ENCODE data around the gene RRAS. TPM values are rescaled to one million over a fixed set of nuclear protein-coding genes. Genes with fewer than 3 reads are reported as not detected.

The RRAS gene
- total RNA-seq, 4 donors from 2014 or later: 14.0 to 20.2 (median 18.8) TPM

DNA sequence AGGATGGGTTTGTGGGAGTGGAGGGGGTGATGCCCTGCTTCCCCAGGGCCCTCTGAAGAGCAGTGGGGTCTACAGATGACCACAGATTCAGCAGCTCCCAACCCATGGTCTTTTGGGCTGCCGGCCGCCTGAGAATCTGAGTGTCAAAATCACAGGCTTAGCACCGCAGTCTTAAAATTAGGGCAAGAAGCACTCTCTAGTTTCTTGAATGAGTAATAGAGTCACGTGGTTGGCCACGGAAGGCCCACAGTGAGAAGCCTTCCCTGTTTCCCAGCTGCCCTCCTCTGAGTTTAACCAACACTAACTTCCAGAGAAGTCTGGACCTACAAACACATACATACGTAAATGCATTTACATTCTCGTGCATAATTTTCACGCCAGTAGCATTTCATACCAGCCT, 42.3 kb upstream of the RRAS start:
- intact Hi-C loops (cut with DNase I; ENCODE audit: low total_unique reads): no loop called here
- TF ChIP-seq POLR2A (IDR thresholded peaks at IDR 0.05): no peak
- TF ChIP-seq, protein P1, sequence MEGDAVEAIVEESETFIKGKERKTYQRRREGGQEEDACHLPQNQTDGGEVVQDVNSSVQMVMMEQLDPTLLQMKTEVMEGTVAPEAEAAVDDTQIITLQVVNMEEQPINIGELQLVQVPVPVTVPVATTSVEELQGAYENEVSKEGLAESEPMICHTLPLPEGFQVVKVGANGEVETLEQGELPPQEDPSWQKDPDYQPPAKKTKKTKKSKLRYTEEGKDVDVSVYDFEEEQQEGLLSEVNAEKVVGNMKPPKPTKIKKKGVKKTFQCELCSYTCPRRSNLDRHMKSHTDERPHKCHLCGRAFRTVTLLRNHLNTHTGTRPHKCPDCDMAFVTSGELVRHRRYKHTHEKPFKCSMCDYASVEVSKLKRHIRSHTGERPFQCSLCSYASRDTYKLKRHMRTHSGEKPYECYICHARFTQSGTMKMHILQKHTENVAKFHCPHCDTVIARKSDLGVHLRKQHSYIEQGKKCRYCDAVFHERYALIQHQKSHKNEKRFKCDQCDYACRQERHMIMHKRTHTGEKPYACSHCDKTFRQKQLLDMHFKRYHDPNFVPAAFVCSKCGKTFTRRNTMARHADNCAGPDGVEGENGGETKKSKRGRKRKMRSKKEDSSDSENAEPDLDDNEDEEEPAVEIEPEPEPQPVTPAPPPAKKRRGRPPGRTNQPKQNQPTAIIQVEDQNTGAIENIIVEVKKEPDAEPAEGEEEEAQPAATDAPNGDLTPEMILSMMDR (IDR thresholded peaks at IDR 0.05): no peak
- 82 to 90% methylated on average over 8 of the region's 8 CpGs for WGBS, 2 donors
- no peak overlapping the region for H3K4me3 ChIP-seq (ENCODE audit: low read depth, poor library complexity, severe bottlenecking)
- DNase-seq (ENCODE audit: low spot score in 2 of 2): no peak

DNA sequence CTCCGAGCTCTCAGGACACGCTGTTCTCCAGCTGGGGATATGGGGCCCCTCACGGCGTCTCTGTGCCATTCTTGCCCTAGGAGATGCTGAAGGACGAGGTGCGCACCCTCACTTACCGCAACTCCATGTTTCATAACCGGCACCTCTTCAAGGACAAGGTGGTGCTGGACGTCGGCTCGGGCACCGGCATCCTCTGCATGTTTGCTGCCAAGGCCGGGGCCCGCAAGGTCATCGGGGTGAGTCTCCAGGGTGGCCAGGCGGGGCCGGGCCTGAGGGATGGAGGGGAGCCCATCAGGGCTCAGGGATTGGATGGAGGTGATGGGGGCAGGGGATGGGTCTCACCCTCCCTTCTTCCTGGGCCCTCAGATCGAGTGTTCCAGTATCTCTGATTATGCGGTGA, 41.9 kb upstream of the RRAS start:
- no peak for DNase-seq (ENCODE audit: low spot score in 2 of 2)
- intact Hi-C loops (cut with DNase I; ENCODE audit: low total_unique reads): no loop called here
- no peak overlapping the region for H3K4me3 ChIP-seq (ENCODE audit: low read depth, poor library complexity, severe bottlenecking)
- TF ChIP-seq, protein P1 (IDR thresholded peaks at IDR 0.05): no peak
- no peak for TF ChIP-seq POLR2A (IDR thresholded peaks at IDR 0.05)
- WGBS, 2 donors: 93% methylated on average over 19 of the region's 19 CpGs

- 32 to 35% methylated on average over 40 of the region's 40 CpGs for WGBS, 2 donors
- no peak for TF ChIP-seq POLR2A (IDR thresholded peaks at IDR 0.05)
- TF ChIP-seq, protein P1 (IDR thresholded peaks at IDR 0.05): peak in 2 of 3 donors; percentile 36 to 80
- DNase-seq (ENCODE audit: low spot score in 2 of 2): peak; percentile 81 to 98
- H3K4me3 ChIP-seq (ENCODE audit: low read depth, poor library complexity, severe bottlenecking): no peak overlapping the region
- intact Hi-C loops (cut with DNase I; ENCODE audit: low total_unique reads): no loop called here
Observed at GRCh38 chr19:49680421-49681351, 40.7 kb upstream of the RRAS start.

DNA sequence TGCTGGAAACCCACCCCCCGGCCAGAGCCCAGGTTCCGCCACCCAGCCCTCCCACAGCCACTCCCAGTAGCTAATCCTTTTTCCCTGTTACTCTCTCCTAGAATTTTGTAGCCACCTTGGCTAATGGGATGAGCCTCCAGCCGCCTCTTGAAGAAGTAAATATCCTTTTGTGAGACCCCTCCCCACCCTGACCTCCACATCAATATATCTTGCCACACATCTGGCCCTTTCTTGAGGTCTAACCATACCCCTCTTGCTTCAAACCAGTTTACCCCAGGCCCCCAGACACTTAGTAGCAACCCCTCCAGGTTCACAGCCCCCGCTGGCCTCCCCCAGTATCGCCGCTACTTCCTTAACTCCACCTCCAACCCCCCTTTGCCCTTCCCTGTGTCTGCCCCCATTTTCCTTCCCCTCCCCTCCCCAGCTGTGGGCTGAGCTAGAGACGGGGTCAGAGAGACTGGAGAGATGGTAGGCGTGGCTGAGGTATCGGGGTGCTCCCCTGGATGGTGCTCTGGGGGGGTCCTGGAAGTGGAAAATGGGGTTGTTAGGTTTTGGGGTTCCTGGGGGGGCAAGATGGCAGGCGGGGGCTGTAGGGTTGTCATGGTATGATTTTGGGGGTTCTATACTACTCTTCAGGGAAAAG, 39.9 kb upstream of the RRAS start:
- WGBS, 2 donors: 64 to 66% methylated on average over 10 of the region's 10 CpGs
- intact Hi-C loops (cut with DNase I; ENCODE audit: low total_unique reads): no loop called here

GRCh38 chr19:49678985-49679770, 39.2 kb upstream of the RRAS start:
- TF ChIP-seq, protein P1 (IDR thresholded peaks at IDR 0.05): no peak
- no peak for TF ChIP-seq POLR2A (IDR thresholded peaks at IDR 0.05)
- H3K4me3 ChIP-seq (ENCODE audit: low read depth, poor library complexity, severe bottlenecking): no peak overlapping the region
- 56 to 63% methylated on average over 11 to 12 of the region's 12 CpGs for WGBS, 2 donors
- no peak for DNase-seq (ENCODE audit: low spot score in 2 of 2)
- intact Hi-C loops (cut with DNase I; ENCODE audit: low total_unique reads): no loop called here

More for the DNA sequence above, 39.9 kb upstream of the RRAS start:
- no peak for DNase-seq (ENCODE audit: low spot score in 2 of 2)
- TF ChIP-seq, protein P1 (IDR thresholded peaks at IDR 0.05): no peak
- no peak for TF ChIP-seq POLR2A (IDR thresholded peaks at IDR 0.05)
- H3K4me3 ChIP-seq (ENCODE audit: low read depth, poor library complexity, severe bottlenecking): no peak overlapping the region
